SH-SY5Y (cell line): ENCODE results near the gene BAX.

Source experiments
- GATA2 ChIP-seq: IDR thresholded peaks from 2 replicates; pipeline ENCODE4 v1.6.1; 2011; ENCODE audit warnings: mild to moderate bottlenecking, low read depth, low read length
- GATA3 ChIP-seq: IDR thresholded peaks from 2 replicates; pipeline ENCODE4 v1.6.1; 2011; ENCODE audit warnings: low read depth, mild to moderate bottlenecking, low read length, moderate library complexity

The BAX gene

GRCh38 chr19:48925240-48925843 is 29.3 kb upstream of the BAX start:
- no peak for TF ChIP-seq GATA3
- TF ChIP-seq GATA2, result no peak

- TF ChIP-seq GATA2, result no peak
- TF ChIP-seq GATA3, result no peak
Measured at GRCh38 chr19:48926909-48927308, 27.8 kb upstream of the BAX start.

GRCh38 chr19:48928164-48929025 is 26.3 kb upstream of the BAX start:
- no peak for TF ChIP-seq GATA2
- TF ChIP-seq GATA3, result no peak

GRCh38 chr19:48933382-48933932 is 21.2 kb upstream of the BAX start, which contains the start of gene DHDH:
DHDH (plus strand) TSS chr19:48933699; CDS start chr19:48933722, 23 bp downstream.
- TF ChIP-seq GATA3 (no peak), GATA2 (no peak)

GRCh38 chr19:48934837-48935236 is 19.8 kb upstream of the BAX start:
- TF ChIP-seq GATA3, result no peak

- TF ChIP-seq GATA3 (no peak), GATA2 (no peak)
Measured at GRCh38 chr19:48935864-48936263, 18.8 kb upstream of the BAX start.

GRCh38 chr19:48938256-48938655 is 16.4 kb upstream of the BAX start:
- TF ChIP-seq GATA2 (no peak), GATA3 (no peak)

- TF ChIP-seq GATA2, result no peak
- TF ChIP-seq GATA3, result no peak
Measured at GRCh38 chr19:48940902-48941301, 13.8 kb upstream of the BAX start.

GRCh38 chr19:48943081-48943480 is 11.6 kb upstream of the BAX start:
- TF ChIP-seq GATA2, result no peak
- no peak for TF ChIP-seq GATA3

GRCh38 chr19:48945415-48945814 is 9.3 kb upstream of the BAX start:
- TF ChIP-seq GATA3 (no peak), GATA2 (no peak)

GRCh38 chr19:48945817-48946216 is 8.9 kb upstream of the BAX start:
- no peak for TF ChIP-seq GATA2
- TF ChIP-seq GATA3, result no peak

- TF ChIP-seq GATA2, result no peak
- no peak for TF ChIP-seq GATA3
Measured at GRCh38 chr19:48946463-48947257, 8.0 kb upstream of the BAX start.

- TF ChIP-seq GATA2 (no peak), GATA3 (no peak)
Measured at GRCh38 chr19:48947258-48947542, 7.5 kb upstream of the BAX start.

- TF ChIP-seq GATA2 (no peak), GATA3 (no peak)
Measured at GRCh38 chr19:48950159-48950558, 4.5 kb upstream of the BAX start.
